ENCODE data around the gene DDX11.
"Not testable (repeated sequence)": the region's sequence is repeated elsewhere in the genome, so short reads cannot be mapped to it uniquely, and the experiment has no call there.

The DDX11 gene

DNA sequence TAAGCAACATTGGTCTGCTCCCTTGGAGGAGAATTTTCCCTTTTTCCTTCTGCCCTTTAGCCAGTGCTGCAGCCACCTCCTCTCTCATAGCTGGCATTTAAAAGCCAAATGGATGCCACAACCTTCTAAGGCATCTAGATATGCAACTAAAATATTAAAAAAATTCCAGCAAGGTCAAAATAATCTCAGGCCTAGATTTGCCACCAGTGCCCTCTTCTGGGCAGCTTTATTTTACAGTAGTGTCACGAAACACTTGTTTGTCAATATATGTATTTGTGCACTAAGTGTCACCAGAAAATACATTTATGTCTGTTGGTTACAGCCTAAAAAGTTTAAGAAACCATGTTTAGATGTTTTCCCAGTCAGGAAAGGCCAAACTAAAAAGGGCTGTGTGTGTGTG, 19.7 kb upstream of the DDX11 start:
- DNase-seq (ENCODE audit: low read depth); H3K4me3 ChIP-seq (ENCODE audit: low read depth, low read length): not testable (repeated sequence)

- TF ChIP-seq, protein P1, sequence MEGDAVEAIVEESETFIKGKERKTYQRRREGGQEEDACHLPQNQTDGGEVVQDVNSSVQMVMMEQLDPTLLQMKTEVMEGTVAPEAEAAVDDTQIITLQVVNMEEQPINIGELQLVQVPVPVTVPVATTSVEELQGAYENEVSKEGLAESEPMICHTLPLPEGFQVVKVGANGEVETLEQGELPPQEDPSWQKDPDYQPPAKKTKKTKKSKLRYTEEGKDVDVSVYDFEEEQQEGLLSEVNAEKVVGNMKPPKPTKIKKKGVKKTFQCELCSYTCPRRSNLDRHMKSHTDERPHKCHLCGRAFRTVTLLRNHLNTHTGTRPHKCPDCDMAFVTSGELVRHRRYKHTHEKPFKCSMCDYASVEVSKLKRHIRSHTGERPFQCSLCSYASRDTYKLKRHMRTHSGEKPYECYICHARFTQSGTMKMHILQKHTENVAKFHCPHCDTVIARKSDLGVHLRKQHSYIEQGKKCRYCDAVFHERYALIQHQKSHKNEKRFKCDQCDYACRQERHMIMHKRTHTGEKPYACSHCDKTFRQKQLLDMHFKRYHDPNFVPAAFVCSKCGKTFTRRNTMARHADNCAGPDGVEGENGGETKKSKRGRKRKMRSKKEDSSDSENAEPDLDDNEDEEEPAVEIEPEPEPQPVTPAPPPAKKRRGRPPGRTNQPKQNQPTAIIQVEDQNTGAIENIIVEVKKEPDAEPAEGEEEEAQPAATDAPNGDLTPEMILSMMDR (IDR thresholded peaks at IDR 0.05; ENCODE audit: low read depth, low read length, missing control alignments), result no peak
- no peak overlapping the region for H3K4me3 ChIP-seq (ENCODE audit: low read depth, low read length)
- no peak for DNase-seq (ENCODE audit: low read depth)
These were observed 16.0 kb upstream of the DDX11 start for GRCh38 chr12:31057671-31058070.

- not testable (repeated sequence) for DNase-seq (ENCODE audit: low read depth)
These were observed 7.5 kb upstream of the DDX11 start for GRCh38 chr12:31066196-31066595.

GRCh38 chr12:31067656-31068055, 6.0 kb upstream of the DDX11 start:
- not testable (repeated sequence) for DNase-seq (ENCODE audit: low read depth); H3K4me3 ChIP-seq (ENCODE audit: low read depth, low read length)

More at GRCh38 chr12:31066196-31066595, 7.5 kb upstream of the DDX11 start:
- not testable (repeated sequence) for H3K4me3 ChIP-seq (ENCODE audit: low read depth, low read length)

GRCh38 chr12:31070971-31071740, 2.5 kb upstream of the DDX11 start:
- DNase-seq (ENCODE audit: low read depth); H3K4me3 ChIP-seq (ENCODE audit: low read depth, low read length): not testable (repeated sequence)

DNA sequence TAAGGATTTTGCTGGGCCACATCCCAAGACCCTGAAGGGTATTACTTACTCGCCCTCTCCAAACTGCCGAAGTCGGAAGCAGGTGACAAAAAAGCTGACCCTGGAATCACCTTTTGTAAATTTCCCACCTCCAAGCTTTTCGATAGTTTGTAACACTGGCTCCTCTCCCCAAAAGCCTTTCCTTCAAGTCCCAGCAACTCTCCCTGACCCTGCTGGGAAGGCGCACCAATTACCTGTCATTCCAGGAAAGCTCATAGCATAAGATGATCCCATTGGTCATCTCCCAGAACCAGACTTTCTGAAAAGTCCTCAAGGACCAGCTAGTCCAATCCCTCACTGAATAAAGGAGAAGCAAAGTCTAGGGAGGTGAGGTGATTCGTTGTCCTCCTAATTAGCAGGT, 698 bp upstream of the DDX11 start:
- not testable (repeated sequence) for DNase-seq (ENCODE audit: low read depth)
- H3K4me3 ChIP-seq (ENCODE audit: low read depth, low read length), result peak overlapping the region; percentile 91; the same call in 1 of the 2 replicates

DNA sequence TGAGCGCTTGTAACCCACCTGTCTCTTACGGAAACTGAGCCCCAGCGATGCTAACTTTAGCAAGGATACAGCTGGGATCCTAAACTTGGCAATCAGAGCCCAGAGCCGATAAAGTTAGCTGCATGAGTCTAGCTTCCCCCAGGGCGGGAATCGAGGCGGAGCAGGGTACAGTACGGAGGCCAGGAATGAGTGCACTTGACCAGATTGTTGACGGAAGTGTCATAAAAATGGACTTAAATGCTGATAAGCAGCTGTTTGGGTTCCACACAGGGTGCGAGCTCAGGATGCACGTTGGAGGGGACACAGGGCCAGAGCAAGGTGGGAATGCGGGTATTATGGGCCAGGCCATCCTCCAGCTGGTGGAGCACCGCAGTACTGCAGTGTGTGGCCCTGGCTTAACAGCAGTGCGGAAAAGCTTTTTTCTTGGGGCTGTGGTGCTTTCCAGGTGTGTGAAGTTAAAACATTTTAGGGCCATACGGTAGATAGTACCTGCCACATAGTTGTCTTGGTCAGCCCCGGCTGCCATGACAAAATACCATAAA, 744 bp downstream of the DDX11 start:
- peak overlapping the region; percentile 91 for H3K4me3 ChIP-seq (ENCODE audit: low read depth, low read length)
- TF ChIP-seq, protein P1 (IDR thresholded peaks at IDR 0.05; ENCODE audit: low read depth, low read length, missing control alignments), result peak; percentile 56
- DNase-seq (ENCODE audit: low read depth), result not testable (repeated sequence)

DNA sequence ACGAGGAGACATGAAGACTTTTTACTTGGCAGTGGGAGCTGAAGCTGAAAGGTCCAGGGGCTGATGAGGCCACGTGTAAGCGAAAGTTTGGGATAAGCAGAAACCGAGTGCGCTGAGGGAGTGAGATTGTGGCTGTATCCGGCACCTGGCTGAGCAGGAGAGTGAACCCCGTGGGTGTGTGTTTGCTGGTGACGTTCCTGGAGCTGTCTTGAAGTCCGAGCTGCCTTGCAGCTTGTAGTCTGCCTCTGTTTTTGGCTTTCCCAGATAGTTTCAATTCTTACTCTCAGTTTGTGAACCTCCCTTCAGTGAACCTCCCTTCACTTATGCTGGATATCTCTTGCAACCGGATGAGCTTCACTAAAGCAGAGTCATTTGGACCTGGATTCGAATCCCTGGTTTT, 2.5 kb downstream of the DDX11 start:
- DNase-seq (ENCODE audit: low read depth); H3K4me3 ChIP-seq (ENCODE audit: low read depth, low read length): not testable (repeated sequence)

- DNase-seq (ENCODE audit: low read depth); H3K4me3 ChIP-seq (ENCODE audit: low read depth, low read length): not testable (repeated sequence)
These were observed 3.4 kb downstream of the DDX11 start for GRCh38 chr12:31077095-31077494.

GRCh38 chr12:31077998-31078397, 4.3 kb downstream of the DDX11 start:
- H3K4me3 ChIP-seq (ENCODE audit: low read depth, low read length); DNase-seq (ENCODE audit: low read depth): not testable (repeated sequence)

DNA sequence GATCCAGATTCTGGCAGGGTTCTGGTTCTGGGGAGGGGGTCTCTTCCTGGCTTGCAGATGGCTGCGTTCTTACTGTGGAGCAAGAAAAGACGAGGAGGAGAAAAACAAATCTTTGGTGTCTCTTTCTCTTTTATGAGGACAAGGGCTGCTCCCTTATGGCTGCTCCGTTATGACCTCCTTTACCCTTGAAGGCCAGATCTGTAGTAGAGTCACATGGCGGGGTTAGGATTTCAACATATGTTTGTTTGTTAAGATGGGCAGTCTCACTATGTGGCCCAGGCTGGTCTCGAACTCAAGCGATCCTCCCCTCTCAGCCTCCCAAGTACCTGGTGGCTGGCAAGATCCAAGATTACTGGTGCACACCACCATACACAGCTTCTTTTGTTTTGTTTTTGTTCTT, 5.8 kb downstream of the DDX11 start:
- not testable (repeated sequence) for DNase-seq (ENCODE audit: low read depth); H3K4me3 ChIP-seq (ENCODE audit: low read depth, low read length)

GRCh38 chr12:31080221-31080620, 6.6 kb downstream of the DDX11 start:
- not testable (repeated sequence) for H3K4me3 ChIP-seq (ENCODE audit: low read depth, low read length); DNase-seq (ENCODE audit: low read depth)

- DNase-seq (ENCODE audit: low read depth); H3K4me3 ChIP-seq (ENCODE audit: low read depth, low read length): not testable (repeated sequence)
These were observed 7.6 kb downstream of the DDX11 start for GRCh38 chr12:31081274-31081673.

DNA sequence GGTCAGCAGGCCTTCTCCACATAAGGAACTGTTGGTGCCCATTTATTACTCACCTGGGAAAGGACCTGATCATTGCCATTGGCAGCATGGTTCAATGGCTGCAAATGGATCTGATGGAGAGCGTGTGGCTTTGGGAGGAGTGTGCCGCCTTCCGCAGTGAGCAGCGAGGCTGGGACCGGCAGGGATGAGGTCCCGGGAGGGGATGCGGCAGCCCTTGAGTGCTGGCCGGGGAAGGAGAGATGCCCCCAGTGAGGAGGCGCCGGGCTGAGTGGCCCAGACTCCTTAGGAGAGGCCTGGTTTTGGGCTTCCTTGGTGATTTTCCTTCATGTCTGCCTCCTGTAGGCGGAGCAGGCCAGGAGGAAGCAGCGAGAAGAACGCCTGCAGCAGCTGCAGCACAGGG, 10.6 kb downstream of the DDX11 start:
- not testable (repeated sequence) for DNase-seq (ENCODE audit: low read depth); H3K4me3 ChIP-seq (ENCODE audit: low read depth, low read length)

GRCh38 chr12:31086032-31086431, 12.4 kb downstream of the DDX11 start:
- not testable (repeated sequence) for DNase-seq (ENCODE audit: low read depth)

GRCh38 chr12:31087486-31087885, 13.8 kb downstream of the DDX11 start:
- not testable (repeated sequence) for DNase-seq (ENCODE audit: low read depth); H3K4me3 ChIP-seq (ENCODE audit: low read depth, low read length)

More at GRCh38 chr12:31086032-31086431, 12.4 kb downstream of the DDX11 start:
- not testable (repeated sequence) for H3K4me3 ChIP-seq (ENCODE audit: low read depth, low read length)

DNA sequence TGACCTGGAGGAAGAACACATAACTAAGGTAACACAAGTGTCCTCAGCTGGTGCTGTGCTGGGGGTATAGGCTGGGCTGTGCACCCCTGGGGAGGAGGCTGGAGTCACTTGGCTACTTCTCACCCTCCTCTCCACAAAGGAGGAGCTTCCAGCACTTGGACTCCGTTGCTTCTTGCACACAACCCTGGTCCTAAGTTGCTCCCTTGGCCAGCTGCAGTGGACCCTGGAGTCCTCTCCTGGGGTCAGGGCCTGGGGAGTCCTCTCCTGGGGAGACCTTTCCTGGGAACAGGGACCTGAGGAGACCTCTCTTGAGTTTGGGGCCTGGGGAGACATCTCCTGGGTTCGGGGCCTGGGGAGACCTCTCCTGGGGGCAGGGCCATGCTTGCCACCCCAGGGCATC, 14.3 kb downstream of the DDX11 start:
- DNase-seq (ENCODE audit: low read depth); H3K4me3 ChIP-seq (ENCODE audit: low read depth, low read length): not testable (repeated sequence)
